ENCODE measurements around the gene AGTR1. TPM values are rescaled to one million over a fixed set of nuclear protein-coding genes. Genes with fewer than 3 reads are reported as not detected.
A peak's percentile ranks its signal among the peaks of the same experiment; 100 is the strongest.
"Not testable (repeated sequence)": the region's sequence is repeated elsewhere in the genome, so short reads cannot be mapped to it uniquely, and the experiment has no call there.

AGTR1 gene
- total RNA-seq, 1 donor from 2014 or later = not detected

DNA sequence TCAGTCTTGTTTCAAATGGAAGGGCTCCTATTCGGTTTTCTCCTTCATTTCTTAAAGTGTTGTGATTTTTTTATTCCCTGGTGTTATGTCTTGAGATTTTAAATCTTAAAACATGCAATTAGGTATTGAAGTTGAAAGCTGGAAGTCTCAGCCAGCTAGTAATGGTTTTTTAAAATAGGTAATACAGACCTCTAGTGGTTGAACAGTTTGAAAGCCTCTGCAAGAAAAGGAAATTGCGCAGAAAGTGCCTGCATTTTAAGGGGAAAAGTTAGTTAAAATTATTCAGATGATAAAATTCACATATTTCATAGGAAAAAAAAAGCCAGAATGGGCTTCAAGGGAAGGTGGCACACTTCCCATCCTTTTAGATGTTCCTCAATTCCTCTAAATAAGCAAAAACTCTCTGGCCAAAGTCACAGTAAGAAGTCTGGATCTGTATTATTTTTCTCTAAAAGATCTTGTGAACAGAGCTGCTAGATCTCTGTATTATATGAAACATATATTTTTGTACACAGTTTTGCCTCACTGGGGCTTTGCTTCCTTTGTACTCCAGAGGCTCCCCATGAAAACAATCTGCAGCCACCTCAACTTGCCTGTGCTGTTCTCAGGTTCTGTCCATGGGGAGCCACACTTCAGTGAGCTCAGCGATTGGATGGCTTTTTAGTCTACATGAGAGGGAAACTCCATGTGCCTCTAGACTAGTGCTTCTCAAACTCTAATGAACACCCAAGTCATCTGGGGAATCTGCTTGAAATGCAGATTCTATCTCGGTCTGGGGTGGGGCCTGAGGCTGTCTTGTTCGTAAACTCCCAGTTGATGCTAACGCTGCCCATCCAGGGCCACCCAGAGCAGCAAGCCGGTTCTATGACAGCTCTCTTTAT lies 21.5 kb downstream of the AGTR1 start:
- DNase-seq (ENCODE audit: low read depth in 2 of 2) = peak in 1 of 2 donors; percentile 3

DNA sequence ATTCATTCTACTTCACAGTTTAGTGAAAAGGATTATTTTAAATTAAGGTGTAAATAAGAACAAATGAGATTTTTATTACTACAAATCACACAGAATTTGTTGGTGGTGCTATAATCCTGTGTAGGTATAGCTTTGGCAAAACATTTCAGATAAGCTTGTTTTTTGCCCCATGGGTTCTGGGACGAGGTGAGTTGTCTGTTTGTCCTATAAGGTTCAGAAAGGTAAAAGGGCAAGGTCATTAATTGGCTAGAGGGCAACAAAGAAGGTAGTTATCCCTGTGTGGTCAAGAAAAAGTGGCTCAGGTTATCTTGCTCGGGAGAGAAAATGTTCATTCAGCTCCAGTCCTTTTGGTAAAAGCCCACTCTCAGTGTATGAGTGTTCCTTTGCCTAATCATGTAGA lies 23.2 kb downstream of the AGTR1 start:
- no peak for DNase-seq (ENCODE audit: low read depth in 2 of 2)

DNA sequence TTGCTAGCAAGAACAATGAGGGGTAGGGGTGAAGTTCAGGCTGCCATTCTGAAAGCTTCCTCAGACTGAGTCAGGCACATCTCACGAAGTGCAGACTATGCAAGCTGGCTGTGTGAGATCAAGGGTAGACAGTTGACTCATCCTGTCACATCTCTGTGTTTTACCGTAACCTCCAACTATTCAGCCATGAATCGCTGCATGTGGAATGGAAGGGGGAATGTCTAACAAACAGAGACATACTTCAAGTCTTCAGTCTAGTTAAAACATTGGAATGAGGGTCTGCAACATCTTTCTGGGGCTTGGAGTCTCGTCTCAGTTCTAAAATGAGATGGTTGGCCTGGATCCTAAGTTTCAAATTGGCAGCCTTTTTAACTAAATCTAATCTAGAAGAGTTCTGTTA lies 25.9 kb downstream of the AGTR1 start:
- DNase-seq (ENCODE audit: low read depth in 2 of 2) = no peak

DNA sequence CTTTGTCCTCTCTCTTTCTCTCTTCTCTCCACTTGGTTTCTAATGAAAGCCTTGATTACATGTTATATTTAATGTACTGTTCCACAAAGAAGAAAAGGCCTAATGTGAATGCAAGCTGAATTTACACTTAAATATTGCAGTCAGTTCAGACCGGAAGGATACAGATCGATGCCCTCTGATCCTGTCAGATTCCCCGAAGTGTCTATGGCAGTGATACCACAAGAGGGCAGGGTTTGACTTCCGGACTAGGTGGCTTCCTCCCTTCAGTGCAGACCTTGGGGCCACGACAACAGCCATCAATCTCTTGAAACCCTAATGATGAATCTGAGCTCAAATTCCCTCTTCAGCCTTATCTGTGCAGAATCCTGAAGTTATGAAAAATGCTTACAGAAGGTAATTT lies 29.5 kb downstream of the AGTR1 start:
- peak in 1 of 2 donors; percentile 1 for DNase-seq (ENCODE audit: low read depth in 2 of 2)

DNA sequence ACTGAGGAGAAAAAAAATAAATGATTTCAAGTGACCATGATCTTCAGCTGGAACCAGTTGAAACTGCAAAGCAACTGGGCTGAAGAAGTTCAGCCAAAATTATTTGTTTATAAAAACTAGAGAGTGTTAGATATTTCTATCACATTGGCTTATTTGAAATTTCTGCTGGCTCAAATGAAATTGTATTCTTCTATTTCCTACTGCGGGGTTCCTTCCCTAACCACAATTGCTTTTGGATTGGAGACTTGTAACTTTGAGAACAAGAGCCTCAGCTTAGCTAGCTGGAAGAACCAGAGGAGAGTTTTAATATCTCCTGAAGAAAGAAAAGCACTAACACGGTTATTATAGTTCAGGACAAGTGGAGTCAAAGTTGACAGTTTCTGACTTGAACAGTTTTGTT lies 31.1 kb downstream of the AGTR1 start:
- DNase-seq (ENCODE audit: low read depth in 2 of 2) = no peak

DNA sequence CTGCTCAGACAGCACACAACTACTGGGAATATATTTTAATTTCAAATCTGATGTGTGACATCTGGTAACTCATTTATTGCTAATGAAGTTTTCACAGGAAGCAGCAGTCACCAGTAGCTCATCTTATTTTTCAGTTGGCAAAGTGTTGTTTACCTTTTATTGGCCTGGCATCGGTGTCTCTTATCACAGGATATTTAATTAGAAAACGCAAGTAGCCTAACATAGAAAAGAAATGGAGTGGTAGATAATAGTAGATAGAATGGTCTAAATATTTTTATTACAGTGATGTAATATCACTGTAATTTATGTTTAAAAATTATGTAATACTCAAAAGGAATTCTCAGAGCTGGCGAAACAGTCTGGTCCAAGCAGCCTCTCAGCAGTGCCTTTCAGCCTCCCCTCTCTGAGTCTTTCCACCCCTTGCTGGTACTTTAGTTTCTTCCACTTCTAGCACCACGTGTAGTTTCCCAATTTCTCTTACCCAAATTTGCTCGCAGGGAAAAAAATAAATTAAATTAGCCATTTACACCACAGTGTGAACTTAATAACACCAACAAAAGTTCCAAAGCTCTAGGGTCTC lies 31.9 kb downstream of the AGTR1 start:
- DNase-seq (ENCODE audit: low read depth in 2 of 2) = no peak

DNA sequence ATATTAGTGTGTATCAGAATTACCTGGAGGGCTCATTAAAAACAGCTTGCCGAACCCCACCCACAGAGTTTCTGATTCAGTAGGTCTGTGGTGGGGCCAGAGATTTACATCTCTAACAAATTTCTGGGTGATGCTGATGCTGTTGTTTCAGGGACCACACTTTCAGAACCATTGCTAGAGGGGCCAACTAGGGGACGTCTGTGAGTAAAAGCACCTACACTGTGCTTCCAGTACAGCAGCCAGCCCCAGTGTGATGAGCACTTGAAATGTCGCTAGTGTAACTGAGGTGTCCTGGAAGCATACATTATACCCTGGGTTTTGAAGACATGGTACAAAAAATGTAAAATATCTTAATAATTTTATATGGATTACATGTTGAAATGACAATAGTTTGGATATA lies 33.0 kb downstream of the AGTR1 start:
- DNase-seq (ENCODE audit: low read depth in 2 of 2) = no peak

DNA sequence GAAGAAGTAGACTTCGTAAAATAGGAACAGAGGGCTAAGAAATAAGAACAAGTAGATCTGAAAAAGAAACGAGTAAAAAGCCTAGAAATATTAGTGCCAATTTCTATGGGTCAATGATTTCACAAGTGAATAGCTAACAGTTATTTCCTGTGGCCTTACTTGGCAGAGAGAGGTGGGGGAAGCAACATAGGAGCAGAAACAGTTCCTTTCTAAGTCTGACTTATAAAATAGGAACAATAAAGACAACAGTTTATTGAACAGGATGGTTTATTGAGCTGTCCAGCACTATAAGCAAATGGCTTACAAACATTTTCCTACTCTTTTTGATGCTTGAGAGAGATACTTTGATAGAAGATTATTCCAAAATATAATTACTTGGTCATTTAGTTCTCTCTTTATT lies 37.9 kb downstream of the AGTR1 start:
- DNase-seq (ENCODE audit: low read depth in 2 of 2) = no peak

DNA sequence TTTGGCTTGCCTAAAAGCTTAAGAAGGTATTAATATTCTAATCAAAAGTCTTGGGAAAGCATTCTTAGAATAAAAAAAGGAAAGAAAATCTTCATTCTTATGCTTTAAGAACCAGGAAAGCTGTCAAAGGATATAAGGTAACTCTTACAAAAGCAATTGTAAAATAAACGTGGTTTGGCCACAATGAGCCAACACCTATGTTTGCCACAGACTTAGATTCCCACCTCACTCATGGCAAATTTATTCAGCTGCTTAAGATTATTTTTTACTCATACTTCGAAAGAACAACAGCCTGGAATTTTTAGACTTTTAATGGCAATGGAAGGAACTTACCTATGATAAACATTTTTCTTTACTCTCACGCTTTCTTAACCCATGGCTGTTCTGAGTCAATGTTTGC lies 38.4 kb downstream of the AGTR1 start:
- no peak for DNase-seq (ENCODE audit: low read depth in 2 of 2)

DNA sequence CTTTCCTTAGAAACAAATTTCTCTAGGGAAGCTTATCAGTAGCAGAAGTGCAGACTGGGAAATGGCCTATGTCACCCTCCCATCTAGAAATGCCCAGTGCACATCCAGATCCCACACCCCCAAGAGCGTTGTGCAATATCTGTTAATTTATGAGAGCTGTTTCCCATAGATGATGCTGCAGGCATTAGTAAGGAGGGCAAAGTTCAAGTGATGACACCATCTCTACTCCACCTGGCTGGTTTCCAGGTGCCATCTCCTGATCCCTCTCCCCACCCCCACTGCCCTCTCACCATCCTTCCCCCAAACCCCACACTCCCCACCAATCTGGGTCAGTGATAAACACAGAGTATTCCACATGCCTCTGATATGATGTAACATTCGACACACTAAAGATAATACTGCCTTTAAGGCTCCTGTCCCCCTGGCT lies 39.4 kb downstream of the AGTR1 start:
- DNase-seq (ENCODE audit: low read depth in 2 of 2) = no peak

DNA sequence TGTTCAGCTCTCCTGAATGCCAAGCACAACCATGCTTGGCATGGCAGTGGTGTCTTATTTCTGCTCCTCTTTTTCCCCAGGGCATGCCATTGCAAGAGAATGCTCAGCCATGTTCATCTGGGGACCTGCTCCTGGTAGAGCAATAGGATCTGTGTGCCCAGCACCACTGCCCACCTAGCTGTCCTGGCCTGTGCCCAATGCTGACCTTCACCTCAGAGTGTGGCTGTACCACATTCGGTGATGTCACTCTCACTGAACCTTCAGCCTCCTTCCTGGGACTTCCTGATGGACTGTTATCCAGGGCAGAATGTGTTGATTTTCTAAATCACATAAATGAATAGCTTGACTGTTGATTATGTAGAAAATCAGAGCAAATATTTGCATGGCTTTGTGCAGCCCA lies 42.0 kb downstream of the AGTR1 start:
- no peak for DNase-seq (ENCODE audit: low read depth in 2 of 2)

DNA sequence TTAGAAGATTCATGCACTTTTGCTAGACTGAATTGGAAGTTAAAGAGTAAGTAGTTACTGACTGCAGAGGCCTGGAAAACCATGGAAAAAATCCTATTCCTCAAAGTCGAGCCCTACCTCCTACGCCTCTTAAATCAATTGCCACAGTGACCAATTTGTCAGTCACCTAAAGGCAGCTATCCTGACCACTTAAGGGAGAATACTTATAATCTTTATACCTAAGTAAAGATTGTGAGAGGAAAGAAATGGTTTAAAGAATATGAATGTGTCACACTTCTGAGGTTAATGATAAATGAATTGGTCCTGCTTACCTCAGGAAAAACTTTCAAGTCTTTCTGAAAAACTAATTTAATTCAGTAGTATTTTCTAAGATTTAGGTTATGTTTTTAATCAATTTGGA lies 42.6 kb downstream of the AGTR1 start:
- no peak for DNase-seq (ENCODE audit: low read depth in 2 of 2)

DNA sequence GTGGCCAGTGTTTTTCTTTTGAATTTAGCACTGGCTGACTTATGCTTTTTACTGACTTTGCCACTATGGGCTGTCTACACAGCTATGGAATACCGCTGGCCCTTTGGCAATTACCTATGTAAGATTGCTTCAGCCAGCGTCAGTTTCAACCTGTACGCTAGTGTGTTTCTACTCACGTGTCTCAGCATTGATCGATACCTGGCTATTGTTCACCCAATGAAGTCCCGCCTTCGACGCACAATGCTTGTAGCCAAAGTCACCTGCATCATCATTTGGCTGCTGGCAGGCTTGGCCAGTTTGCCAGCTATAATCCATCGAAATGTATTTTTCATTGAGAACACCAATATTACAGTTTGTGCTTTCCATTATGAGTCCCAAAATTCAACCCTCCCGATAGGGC lies 43.5 kb downstream of the AGTR1 start:
- no peak for DNase-seq (ENCODE audit: low read depth in 2 of 2)

DNA sequence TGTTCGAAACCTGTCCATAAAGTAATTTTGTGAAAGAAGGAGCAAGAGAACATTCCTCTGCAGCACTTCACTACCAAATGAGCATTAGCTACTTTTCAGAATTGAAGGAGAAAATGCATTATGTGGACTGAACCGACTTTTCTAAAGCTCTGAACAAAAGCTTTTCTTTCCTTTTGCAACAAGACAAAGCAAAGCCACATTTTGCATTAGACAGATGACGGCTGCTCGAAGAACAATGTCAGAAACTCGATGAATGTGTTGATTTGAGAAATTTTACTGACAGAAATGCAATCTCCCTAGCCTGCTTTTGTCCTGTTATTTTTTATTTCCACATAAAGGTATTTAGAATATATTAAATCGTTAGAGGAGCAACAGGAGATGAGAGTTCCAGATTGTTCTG lies 44.4 kb downstream of the AGTR1 start:
- DNase-seq (ENCODE audit: low read depth in 2 of 2) = no peak

DNA sequence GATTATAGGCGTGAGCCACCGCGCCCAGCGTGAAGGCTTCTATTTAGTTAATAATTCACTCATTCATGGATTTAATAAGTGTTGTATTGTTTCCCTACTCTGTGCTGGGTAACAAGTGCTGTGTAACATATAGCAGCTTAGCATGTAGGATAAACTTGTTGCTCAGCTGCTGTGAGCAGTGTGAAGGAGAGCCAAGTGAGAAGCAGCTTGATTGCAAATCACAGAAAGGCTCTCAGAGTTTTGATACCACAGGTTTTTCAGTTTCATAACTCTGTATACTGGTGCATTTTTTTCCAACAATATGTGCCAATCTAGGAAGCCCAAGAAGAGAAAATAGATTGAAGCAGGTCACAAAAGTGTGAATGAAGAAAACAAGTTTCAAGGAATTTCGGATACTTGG lies 48.4 kb downstream of the AGTR1 start:
- no peak for DNase-seq (ENCODE audit: low read depth in 2 of 2)

DNA sequence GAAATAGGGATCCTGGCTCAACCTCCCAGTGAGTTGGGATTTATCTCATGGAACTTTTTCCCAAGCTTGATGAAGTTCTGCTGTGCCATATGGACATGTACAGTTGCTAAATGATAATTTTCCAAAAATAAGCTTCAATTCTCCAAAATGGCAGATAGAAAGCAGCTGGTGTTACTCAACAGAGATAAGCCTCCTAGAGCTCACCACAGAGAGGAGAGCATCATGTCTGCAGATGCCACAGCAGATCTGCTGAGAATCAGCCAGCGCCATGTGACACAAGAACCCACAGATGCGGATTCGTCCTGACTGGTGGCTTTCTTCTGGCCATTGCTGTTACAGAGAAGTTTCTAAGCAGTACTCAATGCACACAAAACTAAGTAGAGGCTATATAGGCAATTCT lies 50.6 kb downstream of the AGTR1 start:
- DNase-seq (ENCODE audit: low read depth in 2 of 2) = no peak

DNA sequence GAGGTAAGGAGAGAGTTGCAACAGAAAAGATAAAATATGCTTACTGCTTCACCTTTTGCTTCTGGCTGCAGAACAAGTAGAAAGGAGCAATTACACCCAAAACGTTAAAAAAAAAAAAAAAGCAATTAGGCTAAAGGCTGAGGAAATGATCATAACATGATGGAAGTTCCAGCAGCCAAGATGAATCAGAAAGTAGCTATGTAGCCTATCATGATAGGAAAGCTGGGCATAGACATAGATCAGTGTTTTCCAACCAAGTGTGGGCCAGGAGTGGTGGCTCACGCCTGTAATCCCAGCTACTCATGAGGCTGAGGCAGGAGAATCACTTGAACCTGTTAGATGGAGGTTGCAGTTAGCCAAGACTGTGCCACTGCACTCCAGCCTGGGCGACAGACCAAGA lies 52.6 kb downstream of the AGTR1 start:
- no peak for DNase-seq (ENCODE audit: low read depth in 2 of 2)

DNA sequence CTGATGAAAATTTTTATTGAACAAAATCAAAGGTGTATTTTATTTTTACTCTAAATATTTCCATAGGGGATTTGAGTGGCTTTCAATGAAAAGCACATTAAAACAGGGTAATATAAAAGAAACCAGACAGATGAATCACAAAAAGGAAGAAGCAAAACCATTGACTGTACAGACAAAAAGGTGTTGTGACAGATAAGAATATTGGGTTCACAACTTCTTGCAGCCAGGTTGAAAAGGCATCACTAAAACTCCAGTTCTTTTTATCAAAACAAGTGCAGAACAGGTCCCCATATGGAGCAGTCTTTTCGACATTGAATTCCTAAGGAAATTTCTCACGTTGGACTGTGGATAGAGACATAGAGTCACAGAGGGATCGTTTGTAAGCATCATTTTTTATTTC lies 53.8 kb downstream of the AGTR1 start:
- DNase-seq (ENCODE audit: low read depth in 2 of 2) = no peak

DNA sequence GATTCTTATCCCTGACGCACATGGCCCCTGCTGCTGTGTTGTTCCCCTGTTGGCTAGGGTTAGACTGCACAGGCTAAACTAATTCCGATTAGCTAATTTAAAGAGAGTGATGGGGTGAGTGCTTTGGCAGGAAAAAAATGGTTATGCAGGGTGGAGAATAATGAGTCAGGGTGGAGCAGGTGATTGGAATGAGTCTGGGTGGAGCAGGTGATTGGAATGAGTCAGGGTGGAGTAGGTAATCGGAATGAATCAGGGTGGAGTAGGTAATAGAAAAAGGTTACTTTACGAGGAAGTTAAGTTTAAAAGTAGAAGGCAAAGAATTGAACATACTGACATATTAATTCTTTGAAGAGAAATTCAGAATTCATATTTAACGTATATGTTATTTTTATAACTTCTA lies 55.7 kb downstream of the AGTR1 start:
- DNase-seq (ENCODE audit: low read depth in 2 of 2) = not testable (repeated sequence)

DNA sequence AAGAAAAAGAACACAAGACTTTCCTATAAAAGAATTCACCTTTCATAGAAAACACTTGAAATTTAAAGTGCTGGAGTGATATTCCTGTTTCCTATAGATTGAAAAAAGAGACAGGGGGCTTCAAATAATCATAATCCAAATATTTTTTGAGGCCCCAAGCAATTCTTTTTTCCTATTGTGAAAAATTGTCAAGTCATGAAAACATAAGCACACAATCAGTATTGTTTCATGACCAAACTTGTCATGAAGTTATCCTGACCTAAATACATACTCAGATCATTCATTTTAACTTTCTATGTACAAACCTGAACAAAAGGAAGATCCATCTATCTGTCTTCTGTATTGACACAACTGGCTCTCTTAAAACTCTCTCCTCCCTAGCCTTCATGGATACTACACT lies 57.9 kb downstream of the AGTR1 start:
- no peak for DNase-seq (ENCODE audit: low read depth in 2 of 2)

DNA sequence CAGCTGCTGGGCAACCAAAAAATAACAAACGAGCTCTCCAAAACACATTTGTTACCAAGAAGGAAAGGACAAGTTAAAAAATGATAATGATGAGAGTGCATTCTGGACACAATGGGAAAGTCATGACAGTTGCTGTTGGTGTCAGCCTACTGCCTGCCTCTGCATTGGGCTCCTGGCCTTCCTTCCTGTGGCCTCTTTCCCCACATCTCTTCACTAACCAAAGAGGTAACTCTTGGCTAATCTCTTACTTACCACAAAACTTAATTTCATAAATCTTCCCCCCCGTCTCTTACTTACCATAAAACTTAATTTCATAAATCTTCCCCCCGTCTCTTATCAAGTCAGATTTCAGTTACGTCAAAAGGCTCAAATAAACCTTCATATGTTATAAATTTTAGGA lies 58.6 kb downstream of the AGTR1 start:
- DNase-seq (ENCODE audit: low read depth in 2 of 2) = no peak

DNA sequence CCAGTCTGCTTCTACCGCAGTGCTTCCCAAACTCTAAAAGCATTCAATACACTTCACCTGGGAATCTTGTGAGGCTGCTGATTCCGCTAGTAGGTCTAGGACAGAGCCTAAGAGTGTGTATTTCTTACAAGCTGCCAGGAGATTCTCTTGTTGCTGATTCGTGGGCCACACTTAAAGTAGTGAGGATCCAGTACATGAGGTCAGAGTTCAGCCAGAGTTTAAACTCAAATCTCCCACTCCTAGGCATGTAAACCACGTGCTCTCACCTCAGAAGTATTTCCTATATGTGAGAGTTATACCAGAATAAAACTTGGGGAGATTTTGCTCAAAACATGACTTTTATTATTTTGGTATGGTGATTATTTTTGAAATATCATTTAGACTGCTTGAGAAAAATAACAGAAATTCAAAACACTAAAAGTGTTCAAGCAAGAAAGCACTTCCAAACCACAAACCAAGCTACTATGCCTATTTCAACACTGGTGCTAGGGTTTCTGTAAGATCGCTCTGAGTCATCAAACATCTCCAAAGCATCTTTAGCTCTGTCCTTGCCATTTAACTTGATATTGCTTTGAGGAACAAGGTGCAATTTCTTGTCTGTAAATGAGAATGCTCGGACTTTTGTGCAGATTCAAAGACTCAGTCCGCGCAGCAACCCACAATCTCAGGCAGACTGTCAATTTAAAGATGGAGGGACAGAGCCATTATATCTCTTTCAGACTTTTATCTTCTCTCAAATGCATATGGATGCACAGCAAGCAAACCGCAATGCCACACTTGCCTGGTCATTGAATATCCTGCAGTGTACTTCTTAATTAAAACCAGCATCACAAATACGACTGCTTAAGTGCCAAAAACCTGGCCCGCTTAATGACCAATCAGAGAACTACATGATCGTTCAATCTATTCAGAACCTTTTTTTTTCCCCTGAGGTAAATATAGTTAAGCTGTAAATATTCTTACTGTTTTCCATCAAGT lies 59.8 kb downstream of the AGTR1 start:
- DNase-seq (ENCODE audit: low read depth in 2 of 2) = no peak
